Measurements from ENCODE around the gene PAQR8. TPM values are rescaled to one million over a fixed set of nuclear protein-coding genes. Genes with fewer than 3 reads are reported as not detected.
A peak's percentile ranks its signal among the peaks of the same experiment; 100 is the strongest.

PAQR8 gene
- total RNA-seq, 1 donor from 2014 or later: 2.6 TPM

- intact Hi-C loops (cut with DNase I): loop anchor here (5.0 kb wide), 1 partner anchor 109 kb away; no protein-coding TSS in a partner anchor
- DNase-seq: no peak
- ATAC-seq (ENCODE audit: poor library complexity): no peak
Measured at GRCh38 chr6:52395969-52396368, 34.0 kb downstream of the PAQR8 start.

- DNase-seq: no peak
- intact Hi-C loops (cut with DNase I): loop anchor here (5.0 kb wide), 1 partner anchor 112 kb away; no protein-coding TSS in a partner anchor
- ATAC-seq (ENCODE audit: poor library complexity): peak; percentile 64
Measured at GRCh38 chr6:52399511-52400312, 37.8 kb downstream of the PAQR8 start.

- DNase-seq: no peak
- no peak for ATAC-seq (ENCODE audit: poor library complexity)
- intact Hi-C loops (cut with DNase I): no loop called here
Measured at GRCh38 chr6:52400313-52401041, 38.5 kb downstream of the PAQR8 start.

DNA sequence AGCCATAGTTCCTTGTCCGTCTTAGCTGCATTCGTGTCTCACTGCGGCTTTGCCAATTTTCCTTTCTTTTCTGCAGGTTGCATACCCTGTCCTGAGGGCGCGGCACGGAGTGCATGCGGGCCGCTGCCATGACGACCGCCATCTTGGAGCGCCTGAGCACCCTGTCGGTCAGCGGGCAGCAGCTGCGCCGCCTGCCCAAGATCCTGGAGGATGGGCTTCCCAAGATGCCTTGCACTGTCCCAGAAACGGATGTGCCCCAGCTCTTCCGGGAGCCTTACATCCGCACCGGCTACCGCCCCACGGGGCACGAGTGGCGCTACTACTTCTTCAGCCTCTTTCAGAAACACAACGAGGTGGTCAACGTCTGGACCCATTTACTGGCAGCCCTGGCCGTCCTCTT is 41.1 kb downstream of the PAQR8 start:
- ATAC-seq (ENCODE audit: poor library complexity): no peak
- intact Hi-C loops (cut with DNase I): no loop called here

GRCh38 chr6:52403627-52404026 is 41.7 kb downstream of the PAQR8 start:
- ATAC-seq (ENCODE audit: poor library complexity) (peak; percentile 79), DNase-seq (peak; percentile 60)
- intact Hi-C loops (cut with DNase I): no loop called here

More for the DNA sequence above, 41.1 kb downstream of the PAQR8 start:
- no peak for DNase-seq

GRCh38 chr6:52405243-52405642 is 43.3 kb downstream of the PAQR8 start:
- no peak for DNase-seq
- no peak for ATAC-seq (ENCODE audit: poor library complexity)
- intact Hi-C loops (cut with DNase I): no loop called here

GRCh38 chr6:52407467-52407866 is 45.5 kb downstream of the PAQR8 start:
- ATAC-seq (ENCODE audit: poor library complexity) (peak; percentile 63), DNase-seq (no peak)
- intact Hi-C loops (cut with DNase I): no loop called here

- intact Hi-C loops (cut with DNase I): no loop called here
- no peak for ATAC-seq (ENCODE audit: poor library complexity)
- no peak for DNase-seq
Measured at GRCh38 chr6:52409499-52409898, 47.5 kb downstream of the PAQR8 start.

GRCh38 chr6:52410979-52411378 is 49.0 kb downstream of the PAQR8 start:
- intact Hi-C loops (cut with DNase I): no loop called here
- no peak for DNase-seq
- ATAC-seq (ENCODE audit: poor library complexity): no peak

DNA sequence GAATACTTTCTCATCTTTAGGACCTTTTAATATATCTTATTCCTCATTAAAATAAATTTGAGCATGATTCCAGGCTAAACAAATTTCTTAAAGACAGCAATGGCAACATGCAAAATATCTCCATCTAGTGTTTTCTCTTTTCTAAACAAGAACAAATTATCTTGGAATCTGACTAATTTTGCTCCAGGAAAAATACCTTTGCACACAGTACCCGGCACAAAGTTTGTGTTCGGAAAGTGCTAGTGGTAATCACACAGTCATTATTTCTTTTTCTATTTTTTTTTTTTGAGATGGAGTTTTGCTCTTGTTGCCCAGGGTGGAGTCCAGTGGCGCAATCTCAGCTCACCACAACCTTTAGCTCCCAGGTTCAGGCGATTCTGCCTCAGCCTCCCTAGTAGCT is 50.0 kb downstream of the PAQR8 start:
- ATAC-seq (ENCODE audit: poor library complexity) (no peak), DNase-seq (no peak)
- intact Hi-C loops (cut with DNase I): no loop called here

DNA sequence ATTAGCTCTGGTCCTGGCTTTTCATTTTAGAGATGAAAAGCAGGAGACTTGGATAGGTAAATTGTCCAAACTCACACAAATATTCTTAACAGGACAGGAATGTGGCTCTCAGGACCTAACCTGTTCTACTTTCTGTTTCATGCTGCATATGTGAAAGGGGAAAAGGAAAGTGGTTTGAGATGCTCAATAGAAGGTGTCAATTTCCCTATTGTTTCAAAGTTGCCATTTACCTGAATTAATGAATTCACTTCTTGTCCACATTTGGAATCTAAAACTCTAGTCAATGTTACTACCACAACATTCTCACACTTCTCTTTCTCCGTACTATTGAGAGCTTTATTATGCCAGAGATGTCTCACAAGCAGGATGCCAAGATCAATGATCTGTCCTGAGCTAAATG is 53.4 kb downstream of the PAQR8 start:
- ATAC-seq (ENCODE audit: poor library complexity) (no peak), DNase-seq (no peak)
- intact Hi-C loops (cut with DNase I): loop anchor here (5.0 kb wide), 2 partner anchors 87 to 177 kb away; no protein-coding TSS in a partner anchor

GRCh38 chr6:52415917-52416628 is 54.1 kb downstream of the PAQR8 start:
- DNase-seq: no peak
- ATAC-seq (ENCODE audit: poor library complexity): no peak
- intact Hi-C loops (cut with DNase I): loop anchor here (5.0 kb wide), 2 partner anchors 86 to 176 kb away; no protein-coding TSS in a partner anchor

DNA sequence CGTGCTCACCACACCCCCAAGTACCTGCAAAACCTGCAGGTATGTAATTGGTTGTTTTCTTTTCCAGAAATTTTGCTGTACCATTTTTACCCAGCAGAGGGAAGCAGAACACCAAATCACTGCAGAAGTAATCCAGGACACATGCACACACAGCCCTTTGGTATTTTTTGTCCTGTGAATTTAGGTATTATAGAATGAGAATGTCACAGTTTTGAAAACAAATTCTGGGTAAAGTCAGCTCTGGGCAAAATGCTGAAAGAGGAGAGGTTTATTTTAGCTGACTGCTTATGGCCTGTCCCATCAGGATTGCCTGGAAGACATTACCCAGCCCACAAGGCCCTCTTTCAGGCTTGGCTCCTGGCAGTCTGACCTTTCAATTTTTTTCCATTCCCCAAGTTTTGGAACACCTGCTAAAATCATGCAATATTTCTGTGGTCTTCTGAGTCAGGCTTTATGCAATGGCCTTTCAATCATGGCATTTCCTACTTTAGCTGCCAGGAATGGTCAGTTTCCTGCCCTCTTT is 54.7 kb downstream of the PAQR8 start:
- DNase-seq (no peak), ATAC-seq (ENCODE audit: poor library complexity) (peak; percentile 44)
- intact Hi-C loops (cut with DNase I): loop anchor here (1.0 to 5.0 kb wide), 3 partner anchors 86 to 247 kb away; no protein-coding TSS in a partner anchor

- no peak for DNase-seq
- peak; percentile 46 for ATAC-seq (ENCODE audit: poor library complexity)
Measured at GRCh38 chr6:52417675-52418111, 55.7 kb downstream of the PAQR8 start.

GRCh38 chr6:52418606-52419005 is 56.7 kb downstream of the PAQR8 start:
- intact Hi-C loops (cut with DNase I): loop anchor here (5.0 kb wide), 2 partner anchors 84 to 174 kb away; no protein-coding TSS in a partner anchor
- no peak for DNase-seq
- ATAC-seq (ENCODE audit: poor library complexity): no peak

More at GRCh38 chr6:52417675-52418111, 55.7 kb downstream of the PAQR8 start:
- intact Hi-C loops (cut with DNase I): loop anchor here (1.0 to 5.0 kb wide), 3 partner anchors 85 to 246 kb away; no protein-coding TSS in a partner anchor

GRCh38 chr6:52419809-52420667 is 58.1 kb downstream of the PAQR8 start, which contains the start of gene EFHC1:
EFHC1 (plus strand) TSS chr6:52420342; CDS start chr6:52420411, 69 bp downstream.
- intact Hi-C loops (cut with DNase I): loop anchor here (1.0 to 5.0 kb wide), 4 partner anchors 72 to 172 kb away; partner anchors contain the start of gene TRAM2
- ATAC-seq (ENCODE audit: poor library complexity) (peak; percentile 98), DNase-seq (peak; percentile 99)

- no peak for DNase-seq
- peak; percentile 0 for ATAC-seq (ENCODE audit: poor library complexity)
- intact Hi-C loops (cut with DNase I): loop anchor here (1.0 to 5.0 kb wide), 2 partner anchors 71 to 156 kb away; partner anchors contain the start of gene TRAM2
Measured at GRCh38 chr6:52420668-52421358, 58.9 kb downstream of the PAQR8 start.
